Dermis microvascular lymphatic vessel endothelial cell (primary cell): ENCODE results near the gene ZNF462. TPM values are rescaled to one million over a fixed set of nuclear protein-coding genes. Genes with fewer than 3 reads are reported as not detected.

Experiments
- DNase-seq, 2 donors: peaks; one replicate each; pipeline versions ENCODE4 v3.0.0 to v3.0.0-alpha.2; 2010; ENCODE audit warnings: low read depth in 2 of 2
- total RNA-seq: library from RNA; depleted of rRNA; stranded (reverse); fragments of >200 nt; gene quantifications from 2 replicates; pipeline ENCODE4 v1.2.1, GENCODE V29; 2014

The ZNF462 gene
- total RNA-seq, 1 donor from 2014 or later = 4.9 TPM

DNA sequence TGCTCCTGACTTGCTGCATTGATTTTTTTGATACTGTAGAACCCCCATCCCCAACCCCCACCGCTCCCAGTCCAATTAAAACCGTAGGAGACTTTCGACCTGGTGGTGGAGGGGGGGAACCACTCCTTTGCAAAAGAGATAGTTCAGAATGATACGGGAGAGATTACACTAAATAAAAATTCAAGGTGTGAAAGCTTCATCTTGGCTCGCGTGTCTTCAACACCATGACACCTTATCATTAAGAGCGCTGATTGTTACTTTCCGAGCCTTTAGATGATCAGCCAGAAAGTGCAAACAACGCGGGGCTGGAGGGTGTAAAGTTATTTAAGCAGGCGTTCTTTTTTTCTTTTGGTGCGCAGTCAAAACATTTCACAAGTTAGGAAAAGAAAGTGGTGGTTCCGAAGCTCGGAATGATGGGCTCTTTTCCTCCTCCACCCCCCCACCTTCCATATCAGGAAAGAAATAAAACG is 1.3 kb upstream of the ZNF462 start:
- peak in 1 of 2 donors; percentile 10 for DNase-seq

GRCh38 chr9:106862110-106862820 is 701 bp upstream of the ZNF462 start:
- DNase-seq = peak in 1 of 2 donors; percentile 51

GRCh38 chr9:106864373-106865143 is 1.6 kb downstream of the ZNF462 start:
- peak in 1 of 2 donors; percentile 12 for DNase-seq

GRCh38 chr9:106866243-106866642 is 3.3 kb downstream of the ZNF462 start:
- no peak for DNase-seq

GRCh38 chr9:106867286-106867685 is 4.3 kb downstream of the ZNF462 start:
- no peak for DNase-seq

GRCh38 chr9:106868087-106868486 is 5.1 kb downstream of the ZNF462 start:
- no peak for DNase-seq

DNA sequence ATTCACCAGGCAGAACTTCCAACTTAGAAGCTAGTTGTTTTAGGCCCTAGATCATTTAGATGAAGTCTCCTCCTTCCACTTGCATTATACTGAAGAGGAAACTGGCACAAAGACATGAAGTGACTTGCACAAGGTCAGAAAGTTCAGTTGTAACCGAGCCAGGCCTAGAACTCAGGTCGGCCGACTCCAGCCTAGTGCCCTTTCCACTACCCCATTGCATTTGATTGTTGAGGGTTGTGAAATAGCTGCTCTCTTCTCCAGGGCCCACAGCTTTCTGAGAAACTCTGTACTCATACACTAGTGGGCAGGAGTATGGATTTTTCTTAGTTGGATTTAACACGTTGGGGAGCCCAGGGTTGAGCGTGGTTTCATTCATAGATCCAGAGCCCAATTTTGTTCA is 5.6 kb downstream of the ZNF462 start:
- DNase-seq = no peak

GRCh38 chr9:106869028-106869427 is 6.1 kb downstream of the ZNF462 start:
- DNase-seq = no peak

DNA sequence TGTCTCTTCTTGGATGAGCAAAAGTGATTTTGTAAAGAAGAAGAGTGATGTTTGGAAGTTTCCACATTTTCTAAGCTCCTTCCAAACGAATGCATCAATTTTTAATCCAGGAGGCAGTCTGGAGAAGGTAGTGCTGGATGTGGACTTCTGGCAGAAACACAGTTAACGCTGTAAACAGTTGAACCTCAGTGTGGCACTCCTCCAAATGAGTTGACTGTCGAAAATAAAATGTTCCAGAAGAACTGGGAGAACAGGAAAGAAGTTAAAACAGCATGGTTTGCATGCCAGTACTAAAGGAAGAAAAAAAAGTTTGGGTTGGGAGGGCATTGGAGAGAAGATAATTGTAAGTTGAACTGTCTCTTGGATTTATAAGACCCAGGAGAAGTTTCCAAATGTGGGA is 6.5 kb downstream of the ZNF462 start:
- peak in 1 of 2 donors; percentile 74 for DNase-seq

DNA sequence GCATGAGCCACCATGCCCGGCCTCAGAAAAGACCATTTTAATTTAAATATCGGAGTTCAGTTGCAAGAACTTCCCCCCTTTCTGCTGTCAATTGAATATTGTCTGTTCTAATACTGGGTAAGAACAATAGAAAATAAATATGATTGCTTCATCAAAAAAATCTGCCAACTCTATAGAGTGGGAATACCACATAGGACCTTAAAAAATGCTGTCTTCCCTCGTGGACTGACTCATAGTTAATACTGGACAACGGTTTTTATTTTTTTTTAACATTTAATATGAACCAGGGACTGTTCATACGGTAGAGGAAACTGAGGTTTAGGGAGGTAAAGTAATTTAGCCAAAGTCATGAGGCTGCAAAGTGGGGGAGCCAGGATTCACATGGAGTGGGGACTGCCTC is 9.7 kb downstream of the ZNF462 start:
- DNase-seq = no peak

DNA sequence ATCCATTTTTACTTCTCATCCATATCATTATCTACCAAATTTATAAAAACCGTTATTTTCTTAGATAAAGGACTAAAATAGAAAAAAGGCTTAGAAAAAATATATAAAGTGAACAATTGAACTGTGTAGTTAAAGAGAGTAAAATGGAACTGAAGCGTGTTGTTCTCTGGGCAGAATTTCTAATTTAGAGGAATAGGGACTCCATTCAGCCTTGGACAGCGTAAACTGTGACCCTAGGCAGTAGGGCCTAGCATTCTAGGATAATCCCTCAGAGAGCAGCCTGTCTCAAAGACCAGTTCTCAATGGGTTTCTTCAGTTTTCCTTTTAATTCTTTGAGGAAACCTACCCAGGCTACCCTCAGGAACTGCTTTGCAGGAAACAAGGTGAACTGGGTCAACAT is 11.1 kb downstream of the ZNF462 start:
- DNase-seq = no peak

DNA sequence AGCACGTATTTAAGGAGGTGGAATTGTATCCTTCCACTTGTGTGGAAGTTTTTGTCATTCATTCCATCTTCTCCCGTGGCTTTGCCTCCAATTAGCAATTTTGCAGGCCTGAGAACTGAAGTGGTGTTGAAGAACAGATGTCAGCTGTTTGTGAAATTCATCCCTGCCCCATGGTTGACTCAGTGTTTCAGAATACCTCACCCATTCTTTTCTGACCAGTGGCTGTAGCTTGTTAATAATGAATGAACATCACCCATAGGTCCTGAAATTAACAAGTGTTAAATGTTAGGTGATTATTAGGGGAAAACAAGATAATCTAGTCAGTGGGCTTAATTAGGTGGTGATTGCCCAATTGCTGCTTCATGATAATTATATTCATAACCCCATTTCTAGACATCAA is 11.7 kb downstream of the ZNF462 start:
- DNase-seq = no peak

GRCh38 chr9:106875529-106875928 is 12.6 kb downstream of the ZNF462 start:
- peak; percentile 55 to 70 for DNase-seq

DNA sequence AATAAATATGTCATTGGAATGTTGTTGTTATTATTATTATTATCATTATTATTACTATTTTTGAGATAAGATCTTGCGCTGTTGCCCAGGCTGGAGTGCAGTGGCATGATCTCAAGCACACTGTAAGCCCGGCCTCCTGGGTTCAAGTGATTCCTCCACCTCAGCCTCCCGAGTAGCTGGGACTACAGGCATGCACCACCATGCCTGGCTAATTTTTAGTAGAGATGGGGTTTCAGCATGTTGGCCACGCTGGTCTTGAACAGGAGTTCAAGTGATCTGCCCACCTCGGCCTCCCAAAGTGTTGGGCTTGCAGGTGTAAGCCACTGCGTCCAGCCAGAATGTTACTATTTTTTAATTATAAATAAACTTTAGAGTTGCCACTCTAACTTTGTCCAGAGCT is 14.4 kb downstream of the ZNF462 start:
- no peak for DNase-seq

DNA sequence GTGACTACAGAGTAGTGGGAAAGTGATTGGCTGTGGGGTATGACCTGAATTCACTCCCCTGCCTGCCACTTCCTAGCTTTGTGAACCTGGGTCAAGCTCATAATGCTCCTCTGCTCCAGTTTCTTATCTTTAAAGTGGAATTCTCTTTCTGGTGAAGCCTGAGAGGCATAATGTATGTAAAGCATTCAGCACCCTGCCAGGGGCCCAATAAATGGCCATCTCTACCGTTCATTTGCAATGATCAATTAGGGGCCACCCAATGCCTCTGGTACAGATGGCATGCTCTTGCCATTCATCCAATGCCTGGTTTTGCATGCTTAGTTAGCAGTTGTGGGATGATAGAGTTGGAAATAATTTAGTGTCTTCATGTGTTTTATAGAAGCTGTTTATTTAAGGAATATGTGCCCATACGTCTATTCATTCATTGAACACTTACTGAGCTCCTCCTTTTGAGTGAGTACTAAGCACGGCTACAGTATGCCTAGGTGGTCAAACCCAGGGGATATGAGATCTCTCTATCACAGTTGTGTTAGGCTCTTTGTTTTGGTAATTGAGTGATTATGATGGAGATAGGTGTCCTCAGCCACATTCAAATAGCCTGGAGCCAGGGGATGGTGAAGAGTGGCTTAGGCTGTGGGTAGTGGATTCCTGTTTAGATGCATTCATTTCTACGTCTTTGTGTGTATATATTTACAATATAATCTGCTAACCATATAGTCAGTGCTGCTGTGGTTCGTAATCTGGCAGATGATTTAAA is 15.3 kb downstream of the ZNF462 start:
- DNase-seq = no peak

GRCh38 chr9:106878934-106879333 is 16.0 kb downstream of the ZNF462 start:
- peak; percentile 86 to 89 for DNase-seq

DNA sequence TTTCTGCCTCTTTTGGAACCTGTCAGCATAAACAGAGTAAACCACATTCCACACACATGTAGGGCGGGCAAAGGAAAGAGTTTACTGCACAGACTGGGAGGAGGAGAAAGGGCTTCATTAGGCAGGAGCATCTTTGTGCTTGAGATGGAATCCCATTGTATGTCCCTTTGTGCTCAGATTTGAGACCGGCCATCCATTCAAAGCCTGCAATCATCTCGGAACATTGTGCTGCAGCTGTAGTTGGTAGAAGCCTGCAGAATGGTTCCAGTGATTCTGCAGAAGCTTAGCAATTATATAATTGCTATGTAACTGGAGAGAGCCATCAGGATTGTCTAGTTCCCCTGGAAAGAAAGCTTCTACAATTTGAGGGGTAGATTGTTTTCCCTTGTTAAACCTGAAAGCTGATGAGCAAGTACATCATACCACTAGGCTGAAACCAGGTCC is 16.5 kb downstream of the ZNF462 start:
- no peak for DNase-seq

DNA sequence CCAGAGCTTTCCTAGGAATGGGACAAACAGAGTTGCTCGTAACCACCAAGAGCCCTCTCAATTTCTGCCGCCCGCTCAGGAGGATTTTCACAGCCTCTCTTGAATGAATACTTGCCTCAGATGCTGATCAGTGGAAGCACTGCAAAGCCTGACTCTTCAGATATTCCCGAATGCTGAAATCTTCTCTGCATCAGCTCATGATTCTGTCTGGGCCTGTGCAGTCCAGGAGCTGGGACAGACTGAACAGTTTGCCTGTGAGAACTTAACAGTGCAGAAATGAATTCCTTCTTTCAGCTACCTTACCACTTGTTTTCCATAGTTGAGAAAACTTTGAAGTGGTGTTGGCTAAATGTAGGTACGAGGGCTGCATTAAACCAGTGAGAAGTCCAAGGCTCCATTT is 17.1 kb downstream of the ZNF462 start:
- DNase-seq = no peak

- no peak for DNase-seq
Observed at GRCh38 chr9:106880863-106881262, 17.9 kb downstream of the ZNF462 start.

- DNase-seq = peak in 1 of 2 donors; percentile 73
Observed at GRCh38 chr9:106883030-106883429, 20.1 kb downstream of the ZNF462 start.

GRCh38 chr9:106883626-106884190 is 20.7 kb downstream of the ZNF462 start:
- no peak for DNase-seq

- DNase-seq = no peak
Observed at GRCh38 chr9:106885451-106885850, 22.5 kb downstream of the ZNF462 start.
